Measurements from ENCODE around the gene DISP3.

GRCh38 chr1:11515368-11516300 is 36.7 kb downstream of the DISP3 start:
- TF ChIP-seq CTCF (IDR thresholded peaks at IDR 0.05; ENCODE audit: low read depth, low read length) (no peak), POLR2A (IDR thresholded peaks at IDR 0.05; ENCODE audit: extremely low read depth, insufficient read length) (no peak)

Data from NB4 (cell line).